ENCODE measurements around the gene FBXL7.

GRCh38 chr5:15679161-15679560 is 179.2 kb downstream of the FBXL7 start:
- TF ChIP-seq REST (IDR thresholded peaks at IDR 0.05; ENCODE audit: low read depth): no peak
- no peak for TF ChIP-seq TAF1 (IDR thresholded peaks at IDR 0.05; ENCODE audit: low read depth)

Measured in Ishikawa (cell line).